ENCODE results near the gene SLC17A3. TPM values are rescaled to one million over a fixed set of nuclear protein-coding genes. Genes with fewer than 3 reads are reported as not detected.

The SLC17A3 gene
- total RNA-seq, 1 donor from 2014 or later: not detected

- no peaks in the 10 kb centered on the region for H3K4me1 ChIP-seq
- no peak overlapping the region for H3K4me3 ChIP-seq
- H3K9me3 ChIP-seq: no peaks in the 10 kb centered on the region
- H3K27ac ChIP-seq: no peak overlapping the region
- TF ChIP-seq, protein P1, sequence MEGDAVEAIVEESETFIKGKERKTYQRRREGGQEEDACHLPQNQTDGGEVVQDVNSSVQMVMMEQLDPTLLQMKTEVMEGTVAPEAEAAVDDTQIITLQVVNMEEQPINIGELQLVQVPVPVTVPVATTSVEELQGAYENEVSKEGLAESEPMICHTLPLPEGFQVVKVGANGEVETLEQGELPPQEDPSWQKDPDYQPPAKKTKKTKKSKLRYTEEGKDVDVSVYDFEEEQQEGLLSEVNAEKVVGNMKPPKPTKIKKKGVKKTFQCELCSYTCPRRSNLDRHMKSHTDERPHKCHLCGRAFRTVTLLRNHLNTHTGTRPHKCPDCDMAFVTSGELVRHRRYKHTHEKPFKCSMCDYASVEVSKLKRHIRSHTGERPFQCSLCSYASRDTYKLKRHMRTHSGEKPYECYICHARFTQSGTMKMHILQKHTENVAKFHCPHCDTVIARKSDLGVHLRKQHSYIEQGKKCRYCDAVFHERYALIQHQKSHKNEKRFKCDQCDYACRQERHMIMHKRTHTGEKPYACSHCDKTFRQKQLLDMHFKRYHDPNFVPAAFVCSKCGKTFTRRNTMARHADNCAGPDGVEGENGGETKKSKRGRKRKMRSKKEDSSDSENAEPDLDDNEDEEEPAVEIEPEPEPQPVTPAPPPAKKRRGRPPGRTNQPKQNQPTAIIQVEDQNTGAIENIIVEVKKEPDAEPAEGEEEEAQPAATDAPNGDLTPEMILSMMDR (IDR thresholded peaks at IDR 0.05): no peak
- H3K27me3 ChIP-seq: no peaks in the 10 kb centered on the region
- intact Hi-C loops (cut with DNase I): no loop called here
- no peak for DNase-seq (ENCODE audit: low spot score in 2 of 2)
- H3K36me3 ChIP-seq: no peaks in the 10 kb centered on the region
Measured at GRCh38 chr6:25898289-25898977, 24.4 kb upstream of the SLC17A3 start.

DNA sequence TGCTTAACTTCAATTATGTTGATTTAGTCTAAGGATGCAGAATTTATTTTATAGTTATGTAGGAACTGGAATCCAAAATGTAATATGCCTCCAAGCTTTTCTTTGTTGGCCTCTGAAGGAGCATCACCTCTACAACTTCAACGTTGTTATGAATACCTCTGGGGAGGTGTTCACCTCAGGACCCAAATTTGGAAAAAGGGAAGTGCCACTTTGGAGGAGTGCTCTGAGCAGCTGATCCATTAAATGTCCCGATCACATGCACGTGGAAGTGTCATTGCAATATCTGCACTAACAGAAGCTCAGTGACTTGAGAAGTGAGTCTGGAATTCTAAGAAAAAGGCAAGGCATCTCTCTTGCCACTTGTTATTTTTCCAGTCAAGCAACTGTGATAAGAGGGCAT is 22.2 kb upstream of the SLC17A3 start:
- no peak for DNase-seq (ENCODE audit: low spot score in 2 of 2)
- intact Hi-C loops (cut with DNase I): no loop called here
- H3K4me3 ChIP-seq: no peak overlapping the region
- no peaks in the 10 kb centered on the region for H3K27me3 ChIP-seq
- TF ChIP-seq, protein P1 (IDR thresholded peaks at IDR 0.05): no peak
- H3K4me1 ChIP-seq: no peaks in the 10 kb centered on the region
- H3K27ac ChIP-seq: no peak overlapping the region
- H3K9me3 ChIP-seq: no peaks in the 10 kb centered on the region
- no peaks in the 10 kb centered on the region for H3K36me3 ChIP-seq

DNA sequence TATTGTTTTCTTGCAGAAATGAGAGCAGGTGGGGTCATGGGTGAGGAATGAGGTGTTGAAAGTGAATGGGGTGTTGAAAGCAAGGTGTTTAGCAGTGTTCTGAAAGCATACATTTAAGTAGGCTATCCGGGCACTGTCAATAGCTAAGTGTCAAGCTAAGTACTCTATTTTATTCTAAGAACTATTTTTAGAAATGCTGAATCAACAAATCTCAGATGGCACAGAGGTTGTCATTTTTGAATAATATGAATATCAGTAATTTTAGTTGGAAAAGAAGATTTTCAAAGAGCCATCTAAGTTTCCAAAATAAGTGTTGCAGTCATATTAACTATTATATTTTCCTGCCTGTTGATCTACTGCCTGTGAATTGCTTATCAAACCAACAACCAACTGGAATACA is 21.7 kb upstream of the SLC17A3 start:
- Histone ChIP-seq H3K27me3 (no peaks in the 10 kb centered on the region), H3K9me3 (no peaks in the 10 kb centered on the region), H3K4me3 (no peak overlapping the region), H3K4me1 (no peaks in the 10 kb centered on the region), H3K36me3 (no peaks in the 10 kb centered on the region), H3K27ac (no peak overlapping the region)
- TF ChIP-seq, protein P1 (IDR thresholded peaks at IDR 0.05): no peak
- intact Hi-C loops (cut with DNase I): no loop called here
- DNase-seq (ENCODE audit: low spot score in 2 of 2): no peak

DNA sequence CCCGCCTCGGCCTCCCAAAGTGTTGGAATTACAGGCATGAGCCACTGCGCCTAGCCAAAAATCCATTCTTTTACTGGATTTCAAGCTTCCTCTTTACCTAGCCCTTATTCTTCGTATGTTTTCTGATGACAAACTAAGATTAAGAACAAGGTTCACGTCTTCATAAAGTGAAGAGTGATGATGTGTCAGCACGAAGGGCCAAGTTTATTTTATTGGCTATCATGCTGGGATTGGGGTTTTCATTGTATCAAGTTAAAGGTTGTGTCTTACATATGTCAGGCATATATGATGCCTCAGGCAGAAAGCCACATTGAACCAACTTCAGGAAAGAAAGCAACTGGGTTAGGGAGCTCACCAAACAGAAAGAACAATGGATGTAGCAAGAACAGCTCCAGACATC is 19.7 kb upstream of the SLC17A3 start:
- no peak overlapping the region for H3K4me3 ChIP-seq
- TF ChIP-seq, protein P1 (IDR thresholded peaks at IDR 0.05): no peak
- no peak overlapping the region for H3K27ac ChIP-seq
- DNase-seq (ENCODE audit: low spot score in 2 of 2): no peak
- H3K36me3 ChIP-seq: no peaks in the 10 kb centered on the region
- intact Hi-C loops (cut with DNase I): no loop called here
- no peaks in the 10 kb centered on the region for H3K27me3 ChIP-seq
- H3K9me3 ChIP-seq: no peaks in the 10 kb centered on the region
- H3K4me1 ChIP-seq: no peaks in the 10 kb centered on the region

DNA sequence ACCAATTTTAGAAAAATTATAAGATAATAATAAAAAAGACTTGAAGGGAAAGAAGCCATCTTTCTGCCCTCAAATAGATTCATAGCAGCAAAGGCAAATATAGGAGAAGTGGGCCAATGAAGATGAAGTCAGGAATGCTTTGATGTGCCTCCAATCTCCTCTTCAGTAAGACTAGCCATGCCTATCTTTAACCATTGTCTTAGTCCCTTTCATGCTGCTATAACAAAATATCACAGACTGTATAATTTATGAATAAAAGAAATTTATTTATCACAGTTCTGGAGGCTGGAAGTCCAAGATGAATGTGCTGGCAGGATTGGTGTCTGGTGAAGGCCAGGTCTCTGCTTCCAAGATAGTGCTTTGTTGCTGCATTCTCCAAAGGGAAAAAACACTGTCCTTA is 18.8 kb upstream of the SLC17A3 start:
- Histone ChIP-seq H3K9me3 (no peaks in the 10 kb centered on the region), H3K27me3 (no peaks in the 10 kb centered on the region), H3K4me1 (no peaks in the 10 kb centered on the region), H3K4me3 (no peak overlapping the region), H3K36me3 (no peaks in the 10 kb centered on the region), H3K27ac (no peak overlapping the region)
- no peak for DNase-seq (ENCODE audit: low spot score in 2 of 2)
- intact Hi-C loops (cut with DNase I): no loop called here
- TF ChIP-seq, protein P1 (IDR thresholded peaks at IDR 0.05): no peak
